ENCODE results near the gene STAB1.

GRCh38 chr3:52561028-52561747 lies 66.0 kb downstream of the STAB1 start:
- TF ChIP-seq EZH2 (IDR thresholded peaks at IDR 0.05; ENCODE audit: insufficient read depth, poor library complexity, severe bottlenecking) (no peak), EZH2phosphoT487 (IDR thresholded peaks at IDR 0.05; ENCODE audit: insufficient read depth, low read depth) (no peak)
